ENCODE results near the gene IQGAP2. TPM values are rescaled to one million over a fixed set of nuclear protein-coding genes. Genes with fewer than 3 reads are reported as not detected.

The IQGAP2 gene
- total and polyA plus RNA-seq, 3 experiments from 2014 or later = 51.4 to 70.5 (median 62.5) TPM

DNA sequence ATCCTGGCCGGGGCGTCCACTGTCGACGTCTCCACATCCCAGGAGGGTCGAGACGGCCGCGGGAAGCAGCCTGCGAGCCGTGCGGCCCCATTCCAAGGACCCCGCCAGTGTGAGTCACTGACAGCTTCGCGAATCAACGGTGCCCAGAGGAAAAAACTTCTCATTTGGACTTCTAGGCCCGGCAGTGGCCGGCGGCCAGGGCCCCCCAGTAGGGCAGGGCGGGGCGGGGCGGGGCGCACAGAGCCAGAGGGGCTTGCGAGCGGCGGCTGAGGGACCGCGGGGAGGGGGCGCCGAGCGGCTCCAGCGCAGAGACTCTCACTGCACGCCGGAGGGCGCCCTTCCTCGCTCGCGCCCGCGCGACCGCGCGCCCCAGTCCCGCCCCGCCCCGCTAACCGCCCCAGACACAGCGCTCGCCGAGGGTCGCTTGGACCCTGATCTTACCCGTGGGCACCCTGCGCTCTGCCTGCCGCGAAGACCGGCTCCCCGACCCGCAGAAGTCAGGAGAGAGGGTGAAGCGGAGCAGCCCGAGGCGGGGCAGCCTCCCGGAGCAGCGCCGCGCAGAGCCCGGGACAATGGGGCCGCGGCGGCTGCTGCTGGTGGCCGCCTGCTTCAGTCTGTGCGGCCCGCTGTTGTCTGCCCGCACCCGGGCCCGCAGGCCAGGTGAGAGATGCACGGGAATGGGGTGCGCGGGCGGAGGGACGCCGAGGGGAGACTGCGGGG lies 312.8 kb downstream of the IQGAP2 start, which contains the start of gene F2R:
TSS of gene F2R (plus strand) at position 391 of the 720 bp plus-strand sequence. CDS start at position 573, 182 bp downstream.
- H3K27ac Mint-ChIP-seq = peak within 1 kb of the TSS; percentile 76 to 97 (median 90)
- peak; percentile 21 to 81 (median 52) for DNase-seq
- H3K4me1 Mint-ChIP-seq = peaks cover 45 to 60% (median 58%) of the 10 kb centered on the region in 3 donors
- H3K4me3 ChIP-seq (ENCODE audit: low read length) = peak within 1 kb of the TSS; percentile 77
- H3K9me3 ChIP-seq (ENCODE audit: low read length) = no peaks in the 10 kb centered on the region
- peaks cover 0 to 24% (median 0%) of the 10 kb centered on the region in 3 donors for H3K36me3 Mint-ChIP-seq
- H3K27me3 Mint-ChIP-seq = no peaks in the 10 kb centered on the region
- H3K27ac ChIP-seq (ENCODE audit: low read depth, low read length) = peak within 1 kb of the TSS; percentile 72
- H3K9me3 Mint-ChIP-seq = no peaks in the 10 kb centered on the region
- H3K36me3 ChIP-seq (ENCODE audit: insufficient read depth, low read length) = no peaks in the 10 kb centered on the region
- no peaks in the 10 kb centered on the region for H3K27me3 ChIP-seq (ENCODE audit: insufficient read depth, low read length, poor library complexity, severe bottlenecking)
- H3K4me1 ChIP-seq (ENCODE audit: insufficient read depth, low read length) = peaks cover 14% of the 10 kb centered on the region
- POLR2A ChIA-PET = interaction anchor here (1.1 kb wide), 1 partner anchor 58 kb away, joined by 3 read pairs; no protein-coding TSS in a partner anchor
- CTCF ChIA-PET = interaction anchor here (0.7 to 8.6 kb wide), 10 partner anchors 10 to 1168 kb away, joined by 3 to 79 read pairs (median 6); no protein-coding TSS in a partner anchor
- H3K4me3 Mint-ChIP-seq = peak within 1 kb of the TSS; percentile 80 to 98 (median 91)

DNA sequence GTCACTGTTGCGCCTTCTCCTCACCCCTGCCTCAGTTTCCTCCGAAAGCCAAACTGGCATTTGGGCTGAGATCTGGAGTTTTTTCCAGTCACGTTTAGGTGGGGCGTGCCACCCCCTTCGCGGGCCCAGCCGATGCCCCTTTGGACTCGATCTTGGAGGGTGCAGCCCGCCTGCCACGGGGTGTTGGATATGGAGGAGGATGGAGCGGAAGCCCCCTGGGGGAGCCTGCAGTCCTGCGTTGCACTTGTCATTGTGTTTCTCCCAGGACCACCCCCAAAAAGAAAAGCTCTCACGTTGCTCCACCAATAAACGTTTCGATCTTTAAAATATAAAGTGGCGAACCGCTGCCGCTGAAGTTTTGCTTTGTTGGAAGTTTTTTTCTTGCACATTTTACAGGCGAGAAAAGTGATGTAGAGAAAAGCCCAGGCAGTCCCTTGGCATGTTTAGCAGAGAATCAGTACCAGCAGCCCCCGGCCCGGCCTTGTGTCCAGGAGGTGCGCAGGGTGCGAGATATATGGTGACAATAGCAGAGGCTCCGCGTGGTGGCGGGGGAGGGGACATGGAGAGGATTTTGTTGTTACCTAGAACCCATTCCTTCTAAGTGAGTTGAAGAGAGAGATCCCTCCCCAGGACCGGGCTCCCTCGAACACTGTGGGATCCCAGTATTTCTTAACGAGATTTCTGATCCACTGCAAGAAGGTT lies 313.5 kb downstream of the IQGAP2 start:
- peak overlapping the region; percentile 80 to 98 (median 91) for H3K4me3 Mint-ChIP-seq
- H3K4me1 Mint-ChIP-seq = peaks cover 47 to 62% (median 58%) of the 10 kb centered on the region in 3 donors
- H3K27ac Mint-ChIP-seq = peak overlapping the region; percentile 76 to 97 (median 90)
- CTCF ChIA-PET = interaction anchor here (0.9 to 8.6 kb wide), 7 partner anchors 9 to 60 kb away, joined by 3 to 79 read pairs (median 4); no protein-coding TSS in a partner anchor
- Histone ChIP-seq H3K9me3 (ENCODE audit: low read length) (no peaks in the 10 kb centered on the region), H3K4me3 (ENCODE audit: low read length) (peak overlapping the region; percentile 77), H3K36me3 (ENCODE audit: insufficient read depth, low read length) (no peaks in the 10 kb centered on the region), H3K4me1 (ENCODE audit: insufficient read depth, low read length) (peaks cover 14% of the 10 kb centered on the region), H3K27me3 (ENCODE audit: insufficient read depth, low read length, poor library complexity, severe bottlenecking) (no peaks in the 10 kb centered on the region), H3K27ac (ENCODE audit: low read depth, low read length) (peak overlapping the region; percentile 72)
- DNase-seq = peak in 1 of 5 donors; percentile 3
- H3K36me3 Mint-ChIP-seq = peaks cover 0 to 24% (median 0%) of the 10 kb centered on the region in 3 donors
- POLR2A ChIA-PET = interaction anchor here (0.6 to 1.4 kb wide), 3 partner anchors 16 to 44 kb away, joined by 3 to 8 read pairs (median 8); no protein-coding TSS in a partner anchor
- no peaks in the 10 kb centered on the region for H3K27me3 Mint-ChIP-seq
- H3K9me3 Mint-ChIP-seq = no peaks in the 10 kb centered on the region

- Mint-ChIP-seq H3K4me3 (peak overlapping the region; percentile 80 to 98 (median 91)), H3K9me3 (no peaks in the 10 kb centered on the region), H3K27ac (peak overlapping the region in 7 of 8 donors; percentile 35 to 97 (median 89)), H3K36me3 (peaks cover 0 to 24% (median 0%) of the 10 kb centered on the region in 3 donors), H3K4me1 (peaks cover 50 to 71% (median 65%) of the 10 kb centered on the region in 3 donors), H3K27me3 (no peaks in the 10 kb centered on the region)
- ChIA-PET POLR2A (interaction anchor here (0.6 to 1.4 kb wide), 4 partner anchors 15 to 57 kb away, joined by 3 to 8 read pairs (median 6); no protein-coding TSS in a partner anchor), CTCF (interaction anchor here (0.6 to 8.6 kb wide), 10 partner anchors 8 to 59 kb away, joined by 3 to 79 read pairs (median 4); no protein-coding TSS in a partner anchor)
- H3K9me3 ChIP-seq (ENCODE audit: low read length) = no peaks in the 10 kb centered on the region
- peaks cover 14% of the 10 kb centered on the region for H3K4me1 ChIP-seq (ENCODE audit: insufficient read depth, low read length)
- peak overlapping the region; percentile 72 for H3K27ac ChIP-seq (ENCODE audit: low read depth, low read length)
- H3K4me3 ChIP-seq (ENCODE audit: low read length) = peak overlapping the region; percentile 77
- no peaks in the 10 kb centered on the region for H3K36me3 ChIP-seq (ENCODE audit: insufficient read depth, low read length)
- no peak for DNase-seq
- H3K27me3 ChIP-seq (ENCODE audit: insufficient read depth, low read length, poor library complexity, severe bottlenecking) = no peaks in the 10 kb centered on the region
Observed at GRCh38 chr5:76717222-76718083, 314.4 kb downstream of the IQGAP2 start.

- Mint-ChIP-seq H3K36me3 (peaks cover 0 to 26% (median 2%) of the 10 kb centered on the region in 3 donors), H3K27me3 (no peaks in the 10 kb centered on the region), H3K27ac (peak overlapping the region in 7 of 8 donors; percentile 2 to 91 (median 42)), H3K4me3 (peak overlapping the region; percentile 55 to 92 (median 90)), H3K9me3 (no peaks in the 10 kb centered on the region), H3K4me1 (peaks cover 53 to 78% (median 73%) of the 10 kb centered on the region in 3 donors)
- DNase-seq = no peak
- Histone ChIP-seq H3K36me3 (ENCODE audit: insufficient read depth, low read length) (no peaks in the 10 kb centered on the region), H3K9me3 (ENCODE audit: low read length) (no peaks in the 10 kb centered on the region), H3K4me1 (ENCODE audit: insufficient read depth, low read length) (peaks cover 14% of the 10 kb centered on the region), H3K27ac (ENCODE audit: low read depth, low read length) (no peak overlapping the region), H3K4me3 (ENCODE audit: low read length) (no peak overlapping the region), H3K27me3 (ENCODE audit: insufficient read depth, low read length, poor library complexity, severe bottlenecking) (no peaks in the 10 kb centered on the region)
- ChIA-PET CTCF (interaction anchor here (1.5 to 8.6 kb wide), 4 partner anchors 14 to 56 kb away, joined by 3 to 79 read pairs (median 14); no protein-coding TSS in a partner anchor), POLR2A (no interaction called here)
Observed at GRCh38 chr5:76718381-76718832, 315.3 kb downstream of the IQGAP2 start.

DNA sequence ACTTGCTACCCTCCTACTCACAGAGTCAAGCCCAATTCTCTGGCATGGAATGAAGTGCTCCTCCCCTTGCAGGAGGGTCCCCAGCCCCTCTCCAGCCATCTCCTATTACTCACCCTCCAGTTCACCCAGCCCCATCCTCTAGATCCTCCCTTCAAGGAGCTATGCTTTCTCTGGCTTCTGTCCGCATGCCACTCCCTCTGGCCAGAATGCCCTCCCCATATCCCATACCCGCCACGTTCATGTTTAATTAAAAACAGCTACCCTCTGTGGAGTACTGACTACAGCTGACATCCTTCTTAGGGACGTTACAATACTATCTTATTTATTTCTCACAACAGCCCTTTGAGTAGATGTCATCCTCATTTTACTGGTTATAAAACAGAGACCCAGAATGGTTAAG lies 315.8 kb downstream of the IQGAP2 start:
- peak overlapping the region in 6 of 8 donors; percentile 2 to 95 (median 30) for H3K27ac Mint-ChIP-seq

GRCh38 chr5:76720988-76721569 lies 318.0 kb downstream of the IQGAP2 start:
- H3K4me3 Mint-ChIP-seq = peak overlapping the region in 6 of 7 donors; percentile 1 to 60 (median 44)

More for the DNA sequence above, 315.8 kb downstream of the IQGAP2 start:
- no peak overlapping the region for H3K27ac ChIP-seq (ENCODE audit: low read depth, low read length)
- CTCF ChIA-PET = interaction anchor here (1.5 to 8.6 kb wide), 4 partner anchors 14 to 56 kb away, joined by 3 to 79 read pairs (median 14); no protein-coding TSS in a partner anchor
- Mint-ChIP-seq H3K4me1 (peaks cover 54 to 79% (median 77%) of the 10 kb centered on the region in 3 donors), H3K4me3 (peak overlapping the region in 4 of 7 donors; percentile 51 to 92 (median 80)), H3K36me3 (peaks cover 2 to 26% (median 3%) of the 10 kb centered on the region in 3 donors), H3K27me3 (no peaks in the 10 kb centered on the region), H3K9me3 (no peaks in the 10 kb centered on the region)
- H3K4me1 ChIP-seq (ENCODE audit: insufficient read depth, low read length) = peaks cover 14% of the 10 kb centered on the region
- no peak for DNase-seq
- H3K9me3 ChIP-seq (ENCODE audit: low read length) = no peaks in the 10 kb centered on the region
- POLR2A ChIA-PET = no interaction called here
- no peak overlapping the region for H3K4me3 ChIP-seq (ENCODE audit: low read length)
- no peaks in the 10 kb centered on the region for H3K27me3 ChIP-seq (ENCODE audit: insufficient read depth, low read length, poor library complexity, severe bottlenecking)
- no peaks in the 10 kb centered on the region for H3K36me3 ChIP-seq (ENCODE audit: insufficient read depth, low read length)

More at GRCh38 chr5:76720988-76721569, 318.0 kb downstream of the IQGAP2 start:
- H3K27ac ChIP-seq (ENCODE audit: low read depth, low read length) = no peak overlapping the region
- Mint-ChIP-seq H3K9me3 (no peaks in the 10 kb centered on the region), H3K36me3 (peaks cover 2 to 28% (median 3%) of the 10 kb centered on the region in 3 donors), H3K27ac (peak overlapping the region in 7 of 8 donors; percentile 14 to 93 (median 64)), H3K27me3 (no peaks in the 10 kb centered on the region), H3K4me1 (peaks cover 60 to 85% (median 84%) of the 10 kb centered on the region in 3 donors)
- POLR2A ChIA-PET = no interaction called here
- H3K4me1 ChIP-seq (ENCODE audit: insufficient read depth, low read length) = peaks cover 5% of the 10 kb centered on the region
- H3K9me3 ChIP-seq (ENCODE audit: low read length) = no peaks in the 10 kb centered on the region
- no peak for DNase-seq
- CTCF ChIA-PET = interaction anchor here (1.4 to 3.3 kb wide), 2 partner anchors 10 to 53 kb away, joined by 3 to 14 read pairs; no protein-coding TSS in a partner anchor
- H3K27me3 ChIP-seq (ENCODE audit: insufficient read depth, low read length, poor library complexity, severe bottlenecking) = no peaks in the 10 kb centered on the region
- H3K36me3 ChIP-seq (ENCODE audit: insufficient read depth, low read length) = no peaks in the 10 kb centered on the region
- no peak overlapping the region for H3K4me3 ChIP-seq (ENCODE audit: low read length)
